ENCODE results near the gene TMEM41B.
"Not testable (repeated sequence)": the region's sequence is repeated elsewhere in the genome, so short reads cannot be mapped to it uniquely, and the experiment has no call there.

DNA sequence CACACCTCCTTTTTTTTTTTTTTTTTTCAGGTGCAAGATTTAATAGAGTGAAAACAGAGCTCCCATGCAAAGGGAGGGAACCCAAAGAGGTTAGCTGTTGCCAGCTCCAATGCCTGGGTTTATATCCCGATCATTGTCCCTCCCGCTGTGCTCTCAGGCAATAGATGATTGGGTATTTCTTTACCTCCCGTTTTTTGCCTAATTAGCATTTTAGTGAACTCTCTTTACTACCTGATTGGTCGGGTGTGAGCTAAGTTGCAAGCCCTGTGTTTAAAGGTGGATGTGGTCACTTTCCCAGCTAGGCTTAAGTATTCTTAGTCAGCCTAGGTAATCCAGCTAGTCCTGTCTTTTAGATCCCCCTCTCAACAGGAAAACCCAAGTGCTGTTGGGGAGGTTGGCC lies 33.4 kb upstream of the TMEM41B start:
- TF ChIP-seq, protein P1, sequence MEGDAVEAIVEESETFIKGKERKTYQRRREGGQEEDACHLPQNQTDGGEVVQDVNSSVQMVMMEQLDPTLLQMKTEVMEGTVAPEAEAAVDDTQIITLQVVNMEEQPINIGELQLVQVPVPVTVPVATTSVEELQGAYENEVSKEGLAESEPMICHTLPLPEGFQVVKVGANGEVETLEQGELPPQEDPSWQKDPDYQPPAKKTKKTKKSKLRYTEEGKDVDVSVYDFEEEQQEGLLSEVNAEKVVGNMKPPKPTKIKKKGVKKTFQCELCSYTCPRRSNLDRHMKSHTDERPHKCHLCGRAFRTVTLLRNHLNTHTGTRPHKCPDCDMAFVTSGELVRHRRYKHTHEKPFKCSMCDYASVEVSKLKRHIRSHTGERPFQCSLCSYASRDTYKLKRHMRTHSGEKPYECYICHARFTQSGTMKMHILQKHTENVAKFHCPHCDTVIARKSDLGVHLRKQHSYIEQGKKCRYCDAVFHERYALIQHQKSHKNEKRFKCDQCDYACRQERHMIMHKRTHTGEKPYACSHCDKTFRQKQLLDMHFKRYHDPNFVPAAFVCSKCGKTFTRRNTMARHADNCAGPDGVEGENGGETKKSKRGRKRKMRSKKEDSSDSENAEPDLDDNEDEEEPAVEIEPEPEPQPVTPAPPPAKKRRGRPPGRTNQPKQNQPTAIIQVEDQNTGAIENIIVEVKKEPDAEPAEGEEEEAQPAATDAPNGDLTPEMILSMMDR (IDR thresholded peaks at IDR 0.05): not testable (repeated sequence)
- TF ChIP-seq POLR2A (IDR thresholded peaks at IDR 0.05): not testable (repeated sequence)
